ENCODE measurements around the gene MCM3AP.

The MCM3AP gene

GRCh38 chr21:46284077-46284644, 1.2 kb downstream of the MCM3AP start (continued):
- TF ChIP-seq POU6F1 (CRISPR knock-in tag; IDR thresholded peaks at IDR 0.05; ENCODE audit: borderline replicate concordance, low read depth) (no peak), GLIS3 (CRISPR knock-in tag; IDR thresholded peaks at IDR 0.05) (no peak), TCF4 (CRISPR knock-in tag; IDR thresholded peaks at IDR 0.05; ENCODE audit: borderline replicate concordance) (no peak), ZFP3 (CRISPR knock-in tag; IDR thresholded peaks at IDR 0.05) (no peak), CSRNP3 (CRISPR knock-in tag; IDR thresholded peaks at IDR 0.05) (no peak), PATZ1 (CRISPR knock-in tag; IDR thresholded peaks at IDR 0.05; ENCODE audit: borderline replicate concordance) (no peak), ZNF565 (CRISPR knock-in tag; conservative IDR thresholded peaks at IDR 0.05; ENCODE audit: low read depth) (no peak), ZFP30 (CRISPR knock-in tag; IDR thresholded peaks at IDR 0.05) (no peak), ISL1 (CRISPR knock-in tag; IDR thresholded peaks at IDR 0.05) (no peak), RARB (CRISPR knock-in tag; IDR thresholded peaks at IDR 0.05) (no peak)

GRCh38 chr21:46274797-46275390, 10.5 kb downstream of the MCM3AP start:
- TF ChIP-seq CSDC2 (CRISPR knock-in tag; IDR thresholded peaks at IDR 0.05) (no peak), CREB5 (CRISPR knock-in tag; IDR thresholded peaks at IDR 0.05; ENCODE audit: low read depth) (no peak), ZNF8 (CRISPR knock-in tag; IDR thresholded peaks at IDR 0.05) (no peak), ZNF70 (CRISPR knock-in tag; IDR thresholded peaks at IDR 0.05) (no peak), PPARA (CRISPR knock-in tag; IDR thresholded peaks at IDR 0.05; ENCODE audit: borderline replicate concordance) (no peak), PATZ1 (CRISPR knock-in tag; IDR thresholded peaks at IDR 0.05; ENCODE audit: borderline replicate concordance) (no peak), CSRNP3 (CRISPR knock-in tag; IDR thresholded peaks at IDR 0.05) (no peak), ESRRG (CRISPR knock-in tag; IDR thresholded peaks at IDR 0.05) (no peak), GLIS3 (CRISPR knock-in tag; IDR thresholded peaks at IDR 0.05) (no peak)
- ATAC-seq: no peak

- ATAC-seq: no peak
- TF ChIP-seq BACH2 (CRISPR knock-in tag; IDR thresholded peaks at IDR 0.05; ENCODE audit: borderline replicate concordance) (no peak), TCF4 (CRISPR knock-in tag; IDR thresholded peaks at IDR 0.05; ENCODE audit: borderline replicate concordance) (no peak), ZFP3 (CRISPR knock-in tag; IDR thresholded peaks at IDR 0.05) (no peak), PPARA (CRISPR knock-in tag; IDR thresholded peaks at IDR 0.05; ENCODE audit: borderline replicate concordance) (no peak), ARNTL (CRISPR knock-in tag; IDR thresholded peaks at IDR 0.05; ENCODE audit: borderline replicate concordance, low read depth) (no peak), CREB5 (CRISPR knock-in tag; IDR thresholded peaks at IDR 0.05; ENCODE audit: low read depth) (no peak), CSRNP3 (CRISPR knock-in tag; IDR thresholded peaks at IDR 0.05) (no peak), TSHZ2 (CRISPR knock-in tag; IDR thresholded peaks at IDR 0.05) (no peak), RARB (CRISPR knock-in tag; IDR thresholded peaks at IDR 0.05) (no peak)
Measured at GRCh38 chr21:46273341-46273740, 12.1 kb downstream of the MCM3AP start.
